WI38 (cell line): ENCODE results near the gene AKNA.

Source experiments
- H3K4me3 ChIP-seq: 2 replicates; pipeline ENCODE4 v1.5.1; 2011; ENCODE audit warnings: low read depth, mild to moderate bottlenecking, control low read depth, low read length
- CTCF ChIP-seq: IDR thresholded peaks from 2 replicates; pipeline ENCODE4 v1.5.1; 2012; ENCODE audit warnings: low read depth, mild to moderate bottlenecking, control low read depth, low read length

AKNA gene

GRCh38 chr9:114364134-114365041, 23.4 kb downstream of the AKNA start:
- no peak for TF ChIP-seq CTCF
- no peak overlapping the region for H3K4me3 ChIP-seq

- no peak overlapping the region for H3K4me3 ChIP-seq
- no peak for TF ChIP-seq CTCF
Observed at GRCh38 chr9:114363424-114363823, 24.4 kb downstream of the AKNA start.

- H3K4me3 ChIP-seq = no peak overlapping the region
- no peak for TF ChIP-seq CTCF
Observed at GRCh38 chr9:114362394-114362793, 25.4 kb downstream of the AKNA start.

GRCh38 chr9:114361542-114361941, 26.2 kb downstream of the AKNA start:
- no peak for TF ChIP-seq CTCF
- H3K4me3 ChIP-seq = no peak overlapping the region

GRCh38 chr9:114359801-114360200, 28.0 kb downstream of the AKNA start:
- H3K4me3 ChIP-seq = no peak overlapping the region
- no peak for TF ChIP-seq CTCF

- TF ChIP-seq CTCF = no peak
- no peak overlapping the region for H3K4me3 ChIP-seq
Observed at GRCh38 chr9:114357911-114358328, 29.9 kb downstream of the AKNA start.

- no peak for TF ChIP-seq CTCF
Observed at GRCh38 chr9:114357360-114357759, 30.4 kb downstream of the AKNA start.

More at GRCh38 chr9:114357360-114357759, 30.4 kb downstream of the AKNA start:
- no peak overlapping the region for H3K4me3 ChIP-seq
